HG02610 (cell line): ENCODE results near the gene AQP4.

Experiments used
- ATAC-seq: cut with Tn5 transposase; IDR thresholded peaks from one replicate; pipeline ENCODE4 v1.9.1; 2021; ENCODE audit warnings: mild to moderate bottlenecking, moderate library complexity; ENCODE audit not compliant: unreplicated experiment

AQP4 gene

GRCh38 chr18:26840965-26841364 is 24.5 kb downstream of the AQP4 start:
- ATAC-seq, result no peak

GRCh38 chr18:26839609-26840008 is 25.9 kb downstream of the AQP4 start:
- no peak for ATAC-seq

- no peak for ATAC-seq
Measured at GRCh38 chr18:26832302-26832701, 33.2 kb downstream of the AQP4 start.

- no peak for ATAC-seq
Measured at GRCh38 chr18:26827581-26827980, 37.9 kb downstream of the AQP4 start.

- no peak for ATAC-seq
Measured at GRCh38 chr18:26826656-26827235, 38.8 kb downstream of the AQP4 start.

- no peak for ATAC-seq
Measured at GRCh38 chr18:26821181-26821580, 44.3 kb downstream of the AQP4 start.

- no peak for ATAC-seq
Measured at GRCh38 chr18:26819046-26819445, 46.5 kb downstream of the AQP4 start.

GRCh38 chr18:26818461-26818860 is 47.0 kb downstream of the AQP4 start:
- ATAC-seq, result no peak

GRCh38 chr18:26813043-26813442 is 52.5 kb downstream of the AQP4 start:
- ATAC-seq, result no peak

- no peak for ATAC-seq
Measured at GRCh38 chr18:26812462-26812861, 53.0 kb downstream of the AQP4 start.

- no peak for ATAC-seq
Measured at GRCh38 chr18:26809346-26809745, 56.2 kb downstream of the AQP4 start.

GRCh38 chr18:26806224-26806623 is 59.3 kb downstream of the AQP4 start:
- no peak for ATAC-seq

- no peak for ATAC-seq
Measured at GRCh38 chr18:26804519-26804918, 61.0 kb downstream of the AQP4 start.

- ATAC-seq, result no peak
Measured at GRCh38 chr18:26803643-26804042, 61.9 kb downstream of the AQP4 start.

- no peak for ATAC-seq
Measured at GRCh38 chr18:26802330-26803200, 62.9 kb downstream of the AQP4 start.
